Endothelial cell of umbilical vein (primary cell): ENCODE data around the gene CX3CR1. TPM values are rescaled to one million over a fixed set of nuclear protein-coding genes. Genes with fewer than 3 reads are reported as not detected.

Experiments used
- BruUV-seq: library from RNA; stranded (reverse); fragments of 400-500 nt; replicated peaks from 2 replicates; lab custom pipeline; 2021; lab: Mats Ljungman, UMichigan
- CTCF ChIA-PET: fragments of 300-600, 350-600 bp; sonication (Branson Sonifier 250); formaldehyde crosslinking; loops from one replicate; lab custom pipeline; 2021; ENCODE audit warnings: antibody characterized with exemption, inconsistent platforms; lab: Charles Lee
- POLR2A ChIA-PET: fragments of 300-600, 350-600 bp; sonication (Branson Sonifier 250); formaldehyde crosslinking; loops from one replicate; lab custom pipeline; 2021; ENCODE audit warnings: antibody characterized with exemption, inconsistent platforms; lab: Charles Lee
- DNase-seq: peaks from one replicate; pipeline ENCODE4 v3.0.0-alpha.2; 2011; ENCODE audit warnings: low read depth, low spot score
- FAIRE-seq: peaks from 2 replicates; lab custom pipeline; 2011; peaks lifted over from hg19 to GRCh38; lab: Jason Lieb, UNC
- H2AFZ ChIP-seq: 2 replicates; pipeline ENCODE4 v1.6.0; 2012; ENCODE audit warnings: low read depth, low read length, control low read depth, inconsistent platforms
- H3K27ac ChIP-seq: 2 replicates; pipeline ENCODE4 v1.5.1; 2011; ENCODE audit warnings: low read depth, mild to moderate bottlenecking, control low read depth, low read length, moderate library complexity; ENCODE audit not compliant: insufficient read depth
- H3K27me3 ChIP-seq, 2 experiments: 2 replicates each; pipeline versions ENCODE4 v1.6.0 to v1.6.1; 2011; ENCODE audit warnings: low read length in 2 of 2, mixed read lengths in 1 of 2; ENCODE audit not compliant: control insufficient read depth in 2 of 2, insufficient read depth in 2 of 2
- H3K36me3 ChIP-seq, 2 experiments: 2 replicates in 1 of 2; 3 replicates in 1 of 2; pipeline ENCODE4 v1.5.1; 2011; ENCODE audit warnings: low read length in 2 of 2, mild to moderate bottlenecking in 1 of 2, moderate library complexity in 1 of 2; ENCODE audit not compliant: control insufficient read depth in 2 of 2, insufficient read depth in 2 of 2; ENCODE audit errors: extremely low read depth in 1 of 2
- H3K4me1 ChIP-seq: 3 replicates; pipeline ENCODE4 v1.5.1; 2011; ENCODE audit warnings: mild to moderate bottlenecking, low read length; ENCODE audit not compliant: control insufficient read depth, insufficient read depth; ENCODE audit errors: extremely low read depth
- H3K4me2 ChIP-seq: 2 replicates; pipeline ENCODE4 v1.6.1; 2011; ENCODE audit warnings: low read length, control low read depth, mixed read lengths; ENCODE audit not compliant: insufficient read depth
- H3K4me3 ChIP-seq, 3 experiments: fragments of 200-600 bp in 1 of 3; sonication (generic), shearing (Covaris generic) in 1 of 3; replicated peaks in 1 of 3; 2 replicates each; pipeline ENCODE4 v1.5.1; 2011 to 2016; ENCODE audit warnings: control low read depth in 3 of 3, low read length in 3 of 3, mild to moderate bottlenecking in 2 of 3, inconsistent platforms in 1 of 3, low read depth in 1 of 3, moderate library complexity in 1 of 3; ENCODE audit not compliant: insufficient read depth in 1 of 3
- H3K79me2 ChIP-seq: 2 replicates; pipeline ENCODE4 v1.6.0; 2012; ENCODE audit warnings: low read length, inconsistent platforms; ENCODE audit not compliant: control insufficient read depth, insufficient read depth
- H3K9ac ChIP-seq: replicated peaks from 2 replicates; pipeline ENCODE3; 2011; ENCODE audit warnings: low read length, control low read depth; ENCODE audit not compliant: insufficient read depth; ENCODE audit errors: extremely low read depth
- H3K9me1 ChIP-seq: replicated peaks from 3 replicates; pipeline ENCODE4 v1.6.0; 2011; ENCODE audit warnings: mild to moderate bottlenecking, low read length; ENCODE audit not compliant: control insufficient read depth, insufficient read depth; ENCODE audit errors: extremely low read depth
- H3K9me3 ChIP-seq: replicated peaks from 2 replicates; pipeline ENCODE4 v1.5.1; 2012; ENCODE audit warnings: low read length, inconsistent platforms; ENCODE audit not compliant: control insufficient read depth, insufficient read depth
- H4K20me1 ChIP-seq: replicated peaks from 2 replicates; pipeline ENCODE3; 2011; ENCODE audit warnings: mild to moderate bottlenecking, low read length; ENCODE audit not compliant: control insufficient read depth, insufficient read depth; ENCODE audit errors: extremely low read depth
- EZH2 ChIP-seq: IDR thresholded peaks from 2 replicates; pipeline ENCODE4 v1.6.1; 2012; ENCODE audit warnings: borderline replicate concordance, low read depth, mild to moderate bottlenecking, moderate library complexity, low read length, inconsistent platforms; ENCODE audit not compliant: severe bottlenecking
- FOS ChIP-seq: IDR thresholded peaks from 2 replicates; pipeline ENCODE4 v1.6.1; 2011; ENCODE audit warnings: mild to moderate bottlenecking, low read length, moderate library complexity, borderline replicate concordance; ENCODE audit not compliant: insufficient read depth
- GATA2 ChIP-seq: IDR thresholded peaks from 2 replicates; pipeline ENCODE4 v1.7.0; 2011; ENCODE audit warnings: low read depth, mild to moderate bottlenecking, moderate library complexity, mixed read lengths, low read length; ENCODE audit not compliant: insufficient read length, insufficient read depth
- JUN ChIP-seq: IDR thresholded peaks from 2 replicates; pipeline ENCODE4 v1.6.1; 2011; ENCODE audit warnings: borderline replicate concordance, low read depth; ENCODE audit not compliant: insufficient read length, insufficient read depth
- MYC ChIP-seq: IDR thresholded peaks from one replicate; pipeline ENCODE4 v1.6.1; 2011; ENCODE audit warnings: mild to moderate bottlenecking, low read depth, low read length
- POLR2A ChIP-seq: IDR thresholded peaks from 2 replicates; pipeline ENCODE4 v1.6.1; 2012; ENCODE audit warnings: low read depth, mild to moderate bottlenecking, control low read depth, low read length
- POLR2AphosphoS5 ChIP-seq: IDR thresholded peaks from 2 replicates; pipeline ENCODE4 v1.6.1; 2012; ENCODE audit warnings: low read depth, mild to moderate bottlenecking, control low read depth, low read length, moderate library complexity; ENCODE audit not compliant: insufficient read depth
- dilution Hi-C: fragments of 300-500 bp; cut with MboI; formaldehyde crosslinking; loops from one replicate; pipeline ENCODE4 v1.15.0; 2019; ENCODE audit warnings: low sequenced_read_pairs; ENCODE audit not compliant: extremely low pct_ligation_motif_present
- intact Hi-C: fragments of 100-400 bp; cut with micrococcal nuclease; formaldehyde crosslinking; loops from one replicate; pipeline ENCODE4 v1.10.0; 2022
- polyA plus RNA-seq, 4 experiments: library from polyadenylated mRNA; depleted of rRNA in 3 of 4; stranded (reverse) in 3 of 4; unstranded in 1 of 4; fragments of >200 nt; gene quantifications; 2 replicates each; pipeline versions ENCODE4 v1.2.1 to v1.2.3, GENCODE V29; 2011 to 2012; ENCODE audit warnings: missing spikeins in 1 of 4
- total RNA-seq: library from RNA; stranded (reverse); gene quantifications from 2 replicates; pipeline ENCODE4 v1.2.3, GENCODE V29; 2021
- TF ChIP-seq, protein P1 (sequence below), 2 donors: IDR thresholded peaks; 1 replicate in 1 of 2; 2 replicates in 1 of 2; pipeline ENCODE4 v1.5.1; 2011; ENCODE audit warnings: low read length in 2 of 2, mild to moderate bottlenecking in 2 of 2, moderate library complexity in 2 of 2, control low read depth in 1 of 2, inconsistent platforms in 1 of 2, low read depth in 1 of 2; ENCODE audit not compliant: insufficient read depth in 1 of 2; ENCODE audit errors: extremely low read depth in 1 of 2
- TF ChIP-seq, protein P2 (sequence below): IDR thresholded peaks from 2 replicates; pipeline ENCODE4 v1.6.1; 2011; ENCODE audit not compliant: insufficient read depth, insufficient read length

CX3CR1 gene
- total and polyA plus RNA-seq, 2 donors (not counting 3 experiments of a cell fraction or from before 2014, with no cell fraction given), result not detected

GRCh38 chr3:39221141-39221530 is 58.7 kb downstream of the CX3CR1 start:
- H3K4me3 ChIP-seq, result no peak overlapping the region

DNA sequence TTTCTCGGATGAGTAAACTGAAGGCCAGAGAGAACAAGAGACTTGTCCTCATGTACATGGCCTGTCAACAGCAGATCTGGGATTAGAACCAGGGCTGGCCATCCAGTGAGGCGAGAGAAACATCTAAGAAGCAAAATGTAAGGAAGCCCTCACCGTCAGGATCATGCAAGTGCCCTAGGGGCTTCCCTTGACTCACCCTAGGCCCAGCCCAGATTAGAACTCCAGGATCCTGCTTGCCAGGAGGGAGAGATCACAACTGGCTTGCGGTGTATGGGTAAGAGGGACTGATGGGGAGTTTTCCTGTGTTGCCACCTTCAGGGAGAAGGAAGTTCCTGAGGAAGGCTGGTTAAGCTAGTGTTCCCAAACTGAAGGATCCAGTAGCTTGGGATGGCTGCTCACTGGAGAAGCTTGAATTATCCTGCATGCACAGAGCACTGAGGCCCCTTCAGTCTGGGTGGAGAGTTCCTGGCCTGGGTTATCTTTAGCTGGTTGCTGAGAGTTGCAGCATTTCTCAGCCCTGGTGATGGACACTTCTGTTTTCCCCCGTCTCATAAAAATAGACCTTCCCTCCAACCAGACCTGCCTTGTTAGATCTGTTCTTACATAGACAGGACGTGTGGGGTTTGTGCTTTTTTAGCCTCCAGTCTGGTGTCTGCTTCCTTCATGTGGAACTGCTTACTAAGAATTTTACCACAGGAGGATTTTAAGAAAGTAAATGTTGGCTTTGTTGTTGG is 59.3 kb downstream of the CX3CR1 start:
- Histone ChIP-seq H3K27ac (no peak overlapping the region), H2AFZ (no peak overlapping the region), H3K4me1 (no peaks in the 10 kb centered on the region), H3K79me2 (no peaks in the 10 kb centered on the region), H4K20me1 (no peaks in the 10 kb centered on the region), H3K27me3 (peaks cover 15 to 16% of the 10 kb centered on the region in 2 experiments), H3K4me2 (no peak overlapping the region), H3K4me3 (no peak overlapping the region), H3K36me3 (no peaks in the 10 kb centered on the region), H3K9me1 (no peaks in the 10 kb centered on the region), H3K9me3 (no peaks in the 10 kb centered on the region), H3K9ac (no peak overlapping the region)
- TF ChIP-seq EZH2 (no peak), FOS (no peak), JUN (no peak), POLR2AphosphoS5 (no peak), GATA2 (no peak), MYC (no peak), POLR2A (no peak)
- TF ChIP-seq, protein P1, sequence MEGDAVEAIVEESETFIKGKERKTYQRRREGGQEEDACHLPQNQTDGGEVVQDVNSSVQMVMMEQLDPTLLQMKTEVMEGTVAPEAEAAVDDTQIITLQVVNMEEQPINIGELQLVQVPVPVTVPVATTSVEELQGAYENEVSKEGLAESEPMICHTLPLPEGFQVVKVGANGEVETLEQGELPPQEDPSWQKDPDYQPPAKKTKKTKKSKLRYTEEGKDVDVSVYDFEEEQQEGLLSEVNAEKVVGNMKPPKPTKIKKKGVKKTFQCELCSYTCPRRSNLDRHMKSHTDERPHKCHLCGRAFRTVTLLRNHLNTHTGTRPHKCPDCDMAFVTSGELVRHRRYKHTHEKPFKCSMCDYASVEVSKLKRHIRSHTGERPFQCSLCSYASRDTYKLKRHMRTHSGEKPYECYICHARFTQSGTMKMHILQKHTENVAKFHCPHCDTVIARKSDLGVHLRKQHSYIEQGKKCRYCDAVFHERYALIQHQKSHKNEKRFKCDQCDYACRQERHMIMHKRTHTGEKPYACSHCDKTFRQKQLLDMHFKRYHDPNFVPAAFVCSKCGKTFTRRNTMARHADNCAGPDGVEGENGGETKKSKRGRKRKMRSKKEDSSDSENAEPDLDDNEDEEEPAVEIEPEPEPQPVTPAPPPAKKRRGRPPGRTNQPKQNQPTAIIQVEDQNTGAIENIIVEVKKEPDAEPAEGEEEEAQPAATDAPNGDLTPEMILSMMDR (IDR thresholded peaks at IDR 0.05; ENCODE audit: extremely low read depth in 1 of 2, insufficient read depth in 1 of 2, low read depth in 1 of 2, low read length in 2 of 2), result no peak
- TF ChIP-seq, protein P2, sequence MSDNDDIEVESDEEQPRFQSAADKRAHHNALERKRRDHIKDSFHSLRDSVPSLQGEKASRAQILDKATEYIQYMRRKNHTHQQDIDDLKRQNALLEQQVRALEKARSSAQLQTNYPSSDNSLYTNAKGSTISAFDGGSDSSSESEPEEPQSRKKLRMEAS, result no peak
- BruUV-seq, result no TSS peak
- POLR2A ChIA-PET, result no interaction called here
- dilution Hi-C loops (no loop called here), intact Hi-C loops (no loop called here)
- CTCF ChIA-PET, result no interaction called here
- no peak for FAIRE-seq
- no peak for DNase-seq

More at GRCh38 chr3:39221141-39221530, 58.7 kb downstream of the CX3CR1 start:
- H4K20me1 ChIP-seq, result no peaks in the 10 kb centered on the region
- H3K9ac ChIP-seq, result no peak overlapping the region
- H3K4me1 ChIP-seq, result no peaks in the 10 kb centered on the region
- dilution Hi-C loops (no loop called here), intact Hi-C loops (no loop called here)
- H3K36me3 ChIP-seq, result no peaks in the 10 kb centered on the region
- TF ChIP-seq POLR2AphosphoS5, result no peak
- CTCF ChIA-PET, result no interaction called here
- POLR2A ChIA-PET, result no interaction called here
- DNase-seq, result no peak
- no peak for FAIRE-seq
- no peak overlapping the region for H3K27ac ChIP-seq
- peaks cover 15 to 16% of the 10 kb centered on the region in 2 experiments for H3K27me3 ChIP-seq
- H3K9me3 ChIP-seq, result no peaks in the 10 kb centered on the region
- H3K79me2 ChIP-seq, result no peaks in the 10 kb centered on the region
- no TSS peak for BruUV-seq
- H3K9me1 ChIP-seq, result no peaks in the 10 kb centered on the region
- H3K4me2 ChIP-seq, result no peak overlapping the region
- H2AFZ ChIP-seq, result no peak overlapping the region
